GM21423 (cell line): ENCODE measurements around the gene LITAF.
"Not testable (repeated sequence)": the region's sequence is repeated elsewhere in the genome, so short reads cannot be mapped to it uniquely, and the experiment has no call there.

Source experiments
- ATAC-seq: cut with Tn5 transposase; IDR thresholded peaks from one replicate; pipeline ENCODE4 v1.9.1; 2021; ENCODE audit warnings: mild to moderate bottlenecking, moderate library complexity; ENCODE audit not compliant: unreplicated experiment

Gene LITAF

DNA sequence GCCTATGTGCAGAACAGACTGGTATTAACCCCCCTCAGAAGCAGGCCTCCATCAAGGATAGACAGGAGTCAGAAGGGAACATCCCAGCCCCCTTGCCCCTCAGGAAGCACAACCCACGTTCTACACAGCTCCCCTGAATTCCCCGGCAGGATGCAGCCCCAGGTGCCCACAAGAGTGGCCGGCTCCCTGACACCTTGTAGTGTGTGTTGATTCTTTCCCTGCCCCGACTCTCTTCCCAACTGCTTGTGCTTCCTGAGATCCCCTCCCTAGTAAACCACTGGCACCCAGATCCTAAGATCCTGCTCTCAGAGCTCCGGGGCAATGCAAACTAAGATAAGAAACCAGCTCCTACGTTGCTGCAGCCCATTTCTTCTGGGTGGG is 34.8 kb upstream of the LITAF start:
- no peak for ATAC-seq

DNA sequence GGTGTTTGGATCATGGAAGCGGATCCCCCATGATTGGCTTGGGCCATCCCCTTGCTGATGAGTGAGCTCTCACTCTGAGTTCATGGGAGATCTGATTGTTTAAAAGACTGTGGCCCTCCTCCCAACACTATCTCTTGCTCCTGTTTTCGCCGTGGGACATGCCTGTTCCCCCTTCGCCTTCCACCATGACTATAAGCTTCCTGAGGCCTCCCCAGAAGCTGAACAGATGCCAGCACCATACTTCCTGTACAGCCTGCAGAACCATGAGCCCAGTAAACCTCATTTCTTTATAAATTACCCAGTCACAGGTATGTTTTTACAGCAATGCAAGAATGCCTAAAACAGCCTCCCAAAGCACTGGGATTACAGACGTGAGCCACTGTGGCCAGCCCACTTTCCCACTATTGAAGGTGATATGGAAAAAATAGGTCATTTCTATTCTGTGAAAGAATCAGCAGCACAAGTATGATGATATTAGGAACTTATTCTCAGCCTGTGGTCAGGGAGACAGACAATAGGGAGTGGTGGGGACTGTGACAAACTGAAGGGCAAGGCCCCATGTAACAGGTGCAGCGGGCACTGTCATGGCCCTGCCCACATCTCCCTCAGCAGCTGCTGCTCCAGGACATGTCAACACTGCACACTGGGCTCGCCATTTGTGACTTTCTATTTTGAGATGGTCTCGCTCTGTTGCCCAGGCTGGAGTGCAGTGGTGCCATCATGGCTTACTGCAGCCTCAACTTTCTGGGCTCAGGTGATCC is 33.7 kb upstream of the LITAF start:
- ATAC-seq: no peak

DNA sequence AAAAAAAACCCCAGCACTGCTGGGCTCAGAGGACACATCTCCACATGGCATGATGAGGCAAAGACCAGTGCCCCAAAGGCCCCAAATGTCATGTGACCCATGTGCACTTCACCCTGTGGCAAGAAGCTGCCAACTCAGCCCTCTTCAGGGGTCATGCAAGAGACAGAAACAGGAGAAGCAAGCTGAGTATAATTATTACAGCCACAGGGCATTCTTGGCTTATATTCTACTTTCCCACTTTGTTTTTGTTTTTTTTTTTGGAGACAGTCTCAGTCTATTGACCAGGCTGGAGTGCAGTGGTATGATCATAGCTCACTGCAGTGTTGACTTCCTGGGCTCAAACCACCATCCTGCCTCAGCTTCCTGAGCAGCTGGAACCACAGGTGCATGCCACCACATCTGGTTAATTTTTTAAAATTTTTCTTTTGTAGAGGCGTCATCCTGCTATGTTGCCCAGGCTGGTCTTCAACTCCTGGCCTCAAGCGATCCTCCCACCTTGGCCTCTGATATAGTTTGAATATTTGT is 32.7 kb upstream of the LITAF start:
- ATAC-seq: peak; percentile 64

DNA sequence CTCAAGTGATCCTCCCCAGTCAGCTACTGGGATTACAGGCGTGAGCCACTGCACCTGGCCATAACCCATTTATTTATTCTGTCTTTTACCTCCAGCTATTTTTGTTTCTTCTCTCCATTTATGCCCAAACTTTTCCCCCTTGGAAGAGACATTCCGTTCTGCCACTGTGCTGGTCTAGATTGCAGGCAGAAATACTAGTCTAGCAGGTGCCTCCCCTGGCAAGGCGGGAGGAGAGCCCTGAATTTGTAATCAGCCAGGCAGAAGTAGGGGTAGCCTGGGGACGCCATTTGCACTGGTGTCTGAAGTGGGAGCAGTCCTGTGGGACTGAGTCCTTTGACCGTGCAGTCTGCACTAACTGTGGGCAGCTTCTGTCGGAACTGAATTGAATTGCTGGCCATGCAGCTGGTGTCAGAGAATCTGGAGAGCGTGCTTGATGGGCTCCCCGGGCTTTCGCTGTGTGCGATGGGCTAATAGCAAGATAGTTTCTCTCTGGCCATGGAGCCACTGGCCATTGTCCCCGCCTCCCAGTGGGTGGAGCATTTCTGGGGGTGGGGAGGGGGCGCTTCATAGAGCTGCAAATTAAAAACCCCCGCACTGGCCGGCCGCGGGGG is 31.5 kb upstream of the LITAF start:
- no peak for ATAC-seq

DNA sequence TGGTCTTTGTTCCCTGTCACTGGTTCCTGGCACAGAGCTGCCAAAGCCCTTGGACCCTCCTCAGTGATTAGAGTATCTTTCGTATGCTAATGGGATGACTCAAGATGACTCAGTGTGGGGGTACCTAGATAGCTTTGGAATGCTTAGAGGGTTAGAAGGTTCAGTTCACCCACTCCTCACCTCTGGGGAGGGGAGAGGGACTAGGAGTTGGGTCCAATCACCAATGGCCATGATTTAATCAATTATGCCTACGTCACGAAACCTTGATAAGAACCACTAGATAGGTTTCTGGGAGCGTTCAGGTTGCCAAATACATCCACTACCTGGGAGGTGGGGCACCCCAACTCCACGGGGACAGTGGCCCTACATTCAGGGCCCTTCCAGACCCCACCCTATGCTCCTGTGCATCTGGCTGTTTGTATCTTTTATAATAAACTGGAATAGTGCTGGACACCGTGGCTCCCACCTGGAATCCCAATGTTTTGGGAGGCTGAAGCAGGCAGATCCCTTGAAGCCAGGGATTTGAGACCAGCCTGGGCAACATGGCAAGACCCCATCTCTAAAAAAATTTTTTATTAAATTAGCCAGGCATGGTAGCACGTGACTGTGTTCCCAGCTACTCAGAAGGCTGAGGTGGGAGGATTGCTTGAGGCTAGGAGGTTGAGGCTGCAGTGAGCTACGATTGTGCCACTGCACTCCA is 29.2 kb upstream of the LITAF start:
- ATAC-seq: no peak

DNA sequence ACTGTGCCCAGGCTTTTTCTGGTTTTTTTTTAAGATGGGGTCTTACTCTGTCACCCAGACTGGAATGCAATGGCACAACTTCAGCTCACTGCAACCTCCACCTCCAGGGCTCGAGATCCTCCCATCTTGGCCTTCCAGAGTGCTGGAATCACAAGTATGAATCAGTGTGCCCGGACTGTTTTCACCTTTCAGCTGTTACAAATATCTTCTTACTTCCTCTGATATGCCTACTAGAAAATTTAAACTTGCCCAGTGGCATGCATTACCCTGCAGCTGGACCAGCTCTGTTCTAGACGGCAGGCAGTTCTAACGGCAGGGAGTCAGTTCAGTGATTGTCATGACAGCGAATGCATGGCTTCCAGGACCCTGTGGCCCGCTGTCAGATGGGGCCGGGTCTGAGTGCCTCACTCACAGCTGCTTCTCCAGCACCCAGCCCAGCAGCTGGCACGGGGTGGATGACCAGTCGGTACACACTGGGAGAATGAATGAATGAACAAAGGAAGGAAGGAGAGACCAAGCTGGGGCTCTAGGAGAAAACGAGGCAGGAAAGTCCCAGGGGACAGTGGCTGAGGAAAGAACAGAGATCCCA is 28.0 kb upstream of the LITAF start:
- ATAC-seq: no peak

DNA sequence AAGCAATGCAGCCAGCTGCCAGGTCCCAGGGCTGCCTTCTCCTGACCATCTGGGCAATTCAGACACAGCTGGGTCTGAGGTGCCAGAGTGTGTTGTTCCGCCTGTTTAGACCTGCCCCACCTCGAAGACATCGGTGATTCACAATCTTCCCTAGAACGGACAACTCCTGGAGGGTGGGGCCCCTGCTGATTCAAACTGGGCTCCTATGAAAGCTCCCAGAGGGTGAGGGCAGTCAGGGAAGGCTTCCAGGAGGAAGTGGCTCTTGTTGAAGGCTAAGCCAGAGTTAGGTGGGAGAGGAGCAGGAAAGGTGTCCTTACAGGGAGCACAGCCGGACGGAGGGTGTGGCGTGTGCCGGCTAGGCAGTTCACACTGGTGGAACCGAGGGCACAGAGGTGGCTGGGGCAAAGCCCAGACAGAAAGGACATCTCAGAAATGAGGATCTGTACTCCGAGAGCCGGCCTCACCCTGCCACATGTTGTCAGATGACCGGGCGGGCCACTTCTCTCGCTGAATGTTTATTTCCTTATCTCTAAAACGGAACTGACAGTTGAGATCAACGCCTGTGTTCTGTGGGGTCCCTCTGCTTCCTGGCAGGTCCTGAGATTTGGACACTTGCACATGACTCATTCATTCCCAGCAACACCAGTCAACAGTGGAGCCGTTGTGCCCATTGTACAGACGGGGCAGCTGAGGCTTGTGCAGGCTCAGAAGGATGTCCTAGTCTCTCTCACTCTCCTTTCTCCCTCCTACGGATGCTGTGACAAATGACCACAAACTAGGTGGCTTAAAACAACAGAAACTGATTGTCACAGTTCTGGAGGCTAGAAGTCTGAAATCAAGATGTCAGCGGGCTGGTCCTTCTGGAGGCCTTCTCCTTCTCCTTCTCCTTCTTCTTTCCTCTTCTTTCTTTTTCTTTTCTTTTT is 26.9 kb upstream of the LITAF start:
- ATAC-seq: no peak

DNA sequence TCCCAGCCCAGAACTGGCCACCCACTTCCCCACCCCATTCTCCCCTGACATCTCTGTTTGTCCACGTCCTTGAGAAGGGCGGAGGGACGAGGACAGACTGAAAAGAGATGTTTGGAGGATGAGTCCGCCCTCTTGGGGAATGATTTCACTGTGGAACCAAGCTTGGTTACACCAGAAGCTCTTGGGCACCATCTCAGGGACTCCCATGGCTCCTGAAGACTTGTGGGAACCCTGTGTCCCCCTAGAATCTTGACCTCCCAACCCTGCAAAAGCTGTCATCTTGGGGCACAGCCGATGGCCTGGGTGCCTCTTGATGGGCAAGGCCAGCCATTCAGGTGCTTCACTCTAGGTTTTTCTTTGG is 25.9 kb upstream of the LITAF start:
- ATAC-seq: no peak

DNA sequence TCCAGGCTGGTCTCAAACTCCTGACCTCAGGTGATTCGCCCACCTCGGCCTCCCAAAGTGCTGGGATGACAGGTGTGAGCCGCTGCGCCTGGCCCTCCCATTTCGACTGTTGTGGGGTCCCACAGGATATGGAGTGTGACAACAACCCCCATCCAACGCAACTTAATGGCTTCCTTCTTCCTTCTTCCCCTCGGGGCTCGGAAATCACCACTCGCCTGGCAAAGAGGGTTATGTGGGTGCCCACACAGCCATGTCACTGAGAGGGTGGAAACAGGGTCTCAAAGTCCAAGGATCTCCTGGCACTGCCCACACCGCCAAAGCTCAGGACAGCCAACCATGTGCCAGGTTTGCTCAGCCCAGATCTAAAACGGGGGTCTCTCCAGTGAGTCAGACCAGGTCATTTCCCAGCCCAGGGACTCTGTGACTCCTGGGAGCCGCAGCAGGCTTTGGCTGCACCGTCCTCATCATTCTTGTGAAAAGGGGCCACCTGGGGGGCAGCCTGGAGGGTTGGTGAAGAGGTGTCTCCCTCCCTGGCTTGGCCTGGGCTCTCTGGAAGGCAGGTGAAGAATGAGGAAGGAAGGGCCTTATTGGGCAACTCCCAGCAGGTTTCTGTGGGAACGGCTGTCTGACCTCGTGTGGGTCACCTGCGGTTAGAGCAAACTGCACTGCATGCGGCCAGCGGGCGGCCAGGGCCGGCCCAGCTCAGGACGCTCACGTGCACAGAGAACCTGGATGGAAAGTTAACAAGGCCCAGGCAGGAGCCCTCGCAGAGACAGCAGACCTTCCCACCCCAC is 25.3 kb upstream of the LITAF start:
- no peak for ATAC-seq

DNA sequence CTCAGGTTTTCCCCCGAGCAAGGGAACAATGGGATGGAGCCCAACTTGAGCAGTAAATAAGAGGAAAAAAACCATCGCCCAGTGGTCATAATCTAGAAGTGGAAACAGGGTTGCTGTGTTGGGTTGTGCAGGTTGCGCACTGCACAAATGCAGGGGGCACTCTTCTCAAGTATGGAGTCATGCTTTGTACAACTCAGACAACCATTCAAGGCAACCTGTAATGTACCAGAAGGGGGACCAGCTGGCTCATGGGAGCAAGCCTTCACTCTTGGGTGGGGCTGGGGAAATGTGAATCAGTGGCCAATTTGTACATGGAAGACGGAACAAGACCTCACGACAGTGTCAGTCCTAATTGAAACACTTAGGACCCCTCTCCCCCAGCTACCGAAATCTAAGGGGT is 23.9 kb upstream of the LITAF start:
- ATAC-seq: no peak

DNA sequence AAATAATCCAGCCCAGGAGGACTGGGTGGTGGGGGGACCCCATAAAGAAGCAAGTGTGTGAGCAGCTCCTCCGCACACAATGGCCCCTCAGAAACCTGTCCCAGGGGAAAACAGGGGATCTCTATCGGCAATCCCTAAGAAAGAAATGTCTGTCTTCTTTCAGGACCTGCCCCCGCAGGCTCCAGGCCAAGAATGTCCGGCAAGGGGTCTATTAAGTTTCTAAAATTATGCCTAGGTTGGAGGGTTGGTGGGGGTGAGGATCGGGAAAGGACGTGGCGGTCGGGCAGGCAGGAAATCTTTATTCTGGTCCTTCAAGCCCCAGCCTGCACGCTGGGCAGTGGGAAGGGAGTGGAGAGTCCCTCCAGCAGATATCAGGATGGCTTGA is 23.4 kb upstream of the LITAF start:
- no peak for ATAC-seq

DNA sequence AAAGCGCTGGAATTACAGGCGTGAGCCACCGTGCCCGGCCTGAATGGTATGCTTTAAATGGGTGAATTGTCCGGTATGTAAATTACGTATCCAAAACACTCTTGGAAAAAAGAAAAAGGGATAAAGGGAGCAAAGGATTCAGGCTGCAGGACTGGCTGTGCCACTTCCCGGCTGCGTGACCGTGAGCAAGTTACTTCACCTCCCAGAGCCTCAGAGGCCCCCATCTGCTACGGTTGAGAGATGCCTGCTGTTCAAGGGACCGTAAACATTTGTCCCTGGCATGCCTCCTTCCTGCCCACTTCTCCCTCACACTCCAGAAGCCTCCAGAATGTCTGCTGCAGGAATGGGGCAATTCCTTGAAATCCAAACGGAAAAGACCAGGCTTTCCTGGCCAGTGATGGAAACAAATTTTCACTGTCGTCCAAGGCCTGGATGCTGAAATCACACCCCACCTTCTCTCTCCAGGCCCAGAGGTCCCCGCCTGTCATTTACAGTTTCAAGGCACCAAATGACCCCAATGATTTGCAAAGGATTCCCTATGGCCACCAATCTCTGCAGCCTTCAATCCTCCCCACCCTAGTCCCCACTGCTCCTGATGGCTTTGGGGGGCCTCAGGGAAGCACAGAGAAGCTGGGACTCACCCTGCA is 22.9 kb upstream of the LITAF start:
- no peak for ATAC-seq

DNA sequence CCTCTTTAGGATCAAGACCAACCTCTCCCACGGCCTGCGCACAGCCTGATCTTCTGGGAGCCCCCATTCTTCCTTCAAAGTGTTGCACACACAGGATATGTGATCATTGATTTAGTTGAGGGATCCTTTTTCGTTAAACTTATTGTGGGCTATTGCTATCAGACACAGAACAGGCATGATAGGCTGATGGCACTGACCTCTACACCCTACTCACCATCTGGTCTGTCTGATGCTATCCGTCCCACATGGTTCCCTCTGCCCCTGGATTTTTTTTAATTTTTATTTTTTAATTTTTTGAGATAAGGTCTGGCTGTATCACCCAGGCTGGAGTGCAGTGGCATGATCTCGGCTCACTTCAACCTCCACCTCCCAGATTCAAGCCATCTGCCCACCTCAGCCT is 19.2 kb upstream of the LITAF start:
- no peak for ATAC-seq

DNA sequence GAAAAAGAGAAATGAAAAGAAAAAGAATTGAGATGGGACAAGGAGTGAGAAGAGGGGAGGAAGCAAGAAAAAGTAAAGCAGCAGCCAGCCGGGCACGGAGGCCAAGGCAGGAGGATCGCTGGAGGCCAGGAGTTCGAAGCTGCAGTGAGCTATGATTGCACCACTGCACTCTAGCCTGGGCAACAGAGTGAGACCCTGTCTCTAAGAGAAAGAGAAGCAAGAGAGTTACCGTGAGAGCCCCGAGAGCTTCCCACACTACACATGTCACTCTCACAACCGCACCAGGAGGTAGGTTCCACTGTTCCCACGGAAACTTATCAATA is 18.8 kb upstream of the LITAF start:
- no peak for ATAC-seq

DNA sequence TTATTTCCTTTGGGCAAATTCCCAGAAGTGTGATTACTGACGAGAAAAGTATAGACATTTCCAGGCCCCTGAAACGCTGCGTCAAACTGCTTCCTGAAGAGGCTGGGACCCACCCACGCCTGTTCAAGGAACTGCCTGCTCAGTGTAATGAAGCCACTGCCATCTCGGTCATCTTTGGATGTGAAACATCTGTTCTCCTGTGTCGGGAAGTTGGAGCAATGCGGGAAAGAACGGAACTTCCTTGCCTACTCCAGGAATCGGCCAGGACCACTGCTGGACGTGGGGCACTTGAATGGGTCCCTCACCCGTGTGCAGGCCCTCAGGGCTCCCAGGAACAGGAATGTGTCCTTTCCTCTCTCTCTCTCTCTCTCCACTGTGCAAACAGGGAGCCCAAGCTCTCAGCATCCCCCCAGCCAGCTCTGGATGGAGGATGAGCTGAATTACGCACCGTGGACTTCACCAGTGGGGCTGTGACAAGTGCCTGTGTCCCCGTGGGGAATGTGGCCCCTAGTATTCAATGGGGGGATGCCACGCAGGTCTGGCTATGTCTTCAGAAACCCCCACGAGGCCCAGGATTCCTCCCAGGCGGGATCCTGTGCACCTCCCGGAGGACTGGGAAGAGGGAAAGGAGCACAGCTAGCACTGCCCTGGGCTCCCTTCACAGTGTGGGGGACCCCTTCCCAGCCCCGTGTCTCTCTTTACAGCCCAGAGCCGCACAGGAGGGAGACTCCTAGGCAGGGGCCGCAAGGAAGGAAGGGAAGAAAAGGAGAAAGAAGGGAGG is 18.3 kb upstream of the LITAF start:
- no peak for ATAC-seq

DNA sequence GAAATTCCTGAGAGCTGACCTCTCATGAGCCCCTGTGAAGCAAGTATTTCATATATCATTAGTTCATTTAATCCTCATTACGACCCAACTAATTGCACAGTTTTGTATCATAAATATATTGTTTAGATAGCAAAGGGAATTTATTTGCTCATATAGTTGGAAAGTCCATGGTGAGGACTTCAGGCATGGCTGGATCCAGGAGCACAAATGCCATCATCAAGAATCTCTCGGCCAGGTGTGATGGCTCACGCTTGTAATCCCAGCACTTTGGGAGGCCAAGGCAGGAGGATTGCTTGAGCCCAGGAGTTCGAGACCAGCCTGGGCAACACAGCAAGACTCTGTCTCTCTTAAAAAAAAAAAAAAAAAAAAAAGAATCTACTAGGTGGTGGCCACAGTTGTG is 17.6 kb upstream of the LITAF start:
- not testable (repeated sequence) for ATAC-seq

DNA sequence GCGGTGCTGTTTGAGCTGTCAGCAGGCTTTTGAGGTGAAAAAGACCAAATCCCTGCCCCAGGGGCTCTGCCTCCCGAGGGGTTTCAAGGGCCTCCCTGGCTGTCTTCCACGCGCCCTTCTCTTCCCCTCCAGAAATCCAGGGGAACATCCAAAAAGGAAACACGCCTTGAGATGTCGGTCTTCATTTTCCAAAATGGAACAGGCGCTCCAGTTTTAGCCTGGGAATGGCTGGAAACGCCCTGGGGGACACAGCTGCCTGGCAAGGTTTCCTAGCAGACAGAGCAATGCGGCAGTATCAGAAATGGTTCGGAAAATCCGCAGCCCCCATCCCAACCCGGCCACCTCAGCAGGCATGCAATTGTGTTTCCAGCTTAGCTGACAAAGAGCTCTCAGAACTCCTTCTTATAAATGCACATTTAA is 16.6 kb upstream of the LITAF start:
- no peak for ATAC-seq

DNA sequence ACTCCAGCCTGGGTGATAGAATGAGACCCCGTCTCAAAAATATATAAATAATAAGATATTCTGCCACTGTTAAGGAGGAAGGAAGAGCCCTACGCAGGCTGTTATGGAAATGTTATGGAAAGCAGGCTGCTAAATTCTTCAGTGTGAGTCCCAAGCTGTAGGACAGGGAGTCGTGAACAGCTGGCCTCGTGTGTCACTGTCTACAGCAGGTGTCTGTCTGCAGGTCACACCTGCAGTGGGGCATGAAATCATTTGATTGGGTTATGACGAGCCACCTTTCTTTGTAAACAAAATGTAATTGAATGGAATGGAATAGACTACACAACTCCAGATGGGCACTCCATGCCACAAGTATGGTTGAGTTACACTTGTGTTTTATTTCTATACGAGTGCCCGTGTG is 15.6 kb upstream of the LITAF start:
- no peak for ATAC-seq

DNA sequence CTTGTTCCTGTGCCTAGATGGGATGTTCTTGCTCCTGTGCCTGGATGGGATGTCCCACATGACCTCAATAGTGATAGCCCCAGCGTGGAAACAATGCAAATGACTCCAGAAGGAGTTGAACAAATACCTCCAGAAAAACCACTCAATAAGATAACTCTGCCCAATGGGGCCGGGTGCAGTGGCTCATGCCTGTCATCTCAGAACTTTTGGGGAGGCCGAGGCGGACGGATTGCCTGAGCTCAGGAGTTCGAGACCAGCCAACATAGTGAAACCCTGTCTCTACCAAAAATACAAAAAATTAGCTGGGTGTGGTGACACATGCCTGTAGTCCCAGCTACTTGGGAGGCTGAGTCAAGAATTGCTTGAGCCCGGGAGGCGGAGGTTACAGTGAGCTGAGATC is 15.2 kb upstream of the LITAF start:
- no peak for ATAC-seq
